AG04449 (cell line): ENCODE measurements around the gene MTG1.

Source experiments
- CTCF ChIA-PET: fragments of 350-600 bp; formaldehyde crosslinking; extraction: SDS; loops from one replicate; lab custom pipeline; 2021; ENCODE audit warnings: antibody characterized with exemption; lab: Yijun Ruan, JAX
- POLR2A ChIA-PET: fragments of 400-600, 350-600 bp; formaldehyde crosslinking; extraction: SDS; loops from one replicate; lab custom pipeline; 2020; ENCODE audit warnings: antibody characterized with exemption, inconsistent platforms; lab: Yijun Ruan, JAX
- DNase-seq: peaks from one replicate; pipeline ENCODE4 v3.0.0-alpha.2; 2010; ENCODE audit warnings: low read depth, low spot score
- H3K4me3 ChIP-seq: 2 replicates; pipeline ENCODE4 v1.5.1; 2011; ENCODE audit warnings: low read depth, mild to moderate bottlenecking, control low read depth, low read length
- CTCF ChIP-seq: IDR thresholded peaks from one replicate; pipeline ENCODE4 v1.5.1; 2011; ENCODE audit warnings: mild to moderate bottlenecking, moderate library complexity, low read length, control low read depth, inconsistent platforms; ENCODE audit not compliant: insufficient read depth; ENCODE audit errors: missing control alignments

Gene MTG1

GRCh38 chr10:133361227-133361626, 32.7 kb upstream of the MTG1 start:
- no peak overlapping the region for H3K4me3 ChIP-seq
- no peak for TF ChIP-seq CTCF
- ChIA-PET CTCF (interaction anchor here (1.5 to 6.7 kb wide), 2 partner anchors 9 to 31 kb away, joined by 3 to 24 read pairs; no protein-coding TSS in a partner anchor), POLR2A (interaction anchor here (0.7 to 0.8 kb wide), 2 partner anchors 9 to 620 kb away, joined by 3 read pairs; no protein-coding TSS in a partner anchor)
- no peak for DNase-seq

GRCh38 chr10:133361773-133362441, 32.0 kb upstream of the MTG1 start:
- no peak overlapping the region for H3K4me3 ChIP-seq
- no peak for DNase-seq
- CTCF ChIA-PET = interaction anchor here (1.5 to 6.7 kb wide), 2 partner anchors 9 to 32 kb away, joined by 3 to 24 read pairs; no protein-coding TSS in a partner anchor
- POLR2A ChIA-PET = interaction anchor here (0.7 to 0.8 kb wide), 2 partner anchors 8 to 620 kb away, joined by 3 read pairs; no protein-coding TSS in a partner anchor
- no peak for TF ChIP-seq CTCF

- POLR2A ChIA-PET = no interaction called here
- H3K4me3 ChIP-seq = no peak overlapping the region
- CTCF ChIA-PET = interaction anchor here (6.7 kb wide), 1 partner anchor 33 kb away, joined by 24 read pairs; no protein-coding TSS in a partner anchor
- TF ChIP-seq CTCF = no peak
- DNase-seq = no peak
Measured at GRCh38 chr10:133362846-133363245, 31.1 kb upstream of the MTG1 start.

- TF ChIP-seq CTCF = no peak
- DNase-seq = no peak
- POLR2A ChIA-PET = no interaction called here
- no peak overlapping the region for H3K4me3 ChIP-seq
- CTCF ChIA-PET = interaction anchor here (6.7 kb wide), 1 partner anchor 35 kb away, joined by 24 read pairs; no protein-coding TSS in a partner anchor
Measured at GRCh38 chr10:133364645-133365431, 29.1 kb upstream of the MTG1 start.

GRCh38 chr10:133365461-133366129, 28.4 kb upstream of the MTG1 start:
- TF ChIP-seq CTCF = no peak
- ChIA-PET CTCF (no interaction called here), POLR2A (no interaction called here)
- DNase-seq = no peak
- H3K4me3 ChIP-seq = no peak overlapping the region
